GM11168 (cell line): ENCODE measurements around the gene STK35.

ENCODE experiments used
- in situ Hi-C: fragments of 300-500 bp; cut with MboI; formaldehyde crosslinking; loops from one replicate; pipeline ENCODE4 v1.12.0; 2022; ENCODE audit warnings: low sequenced_read_pairs; ENCODE audit not compliant: unreplicated experiment

Gene STK35

DNA sequence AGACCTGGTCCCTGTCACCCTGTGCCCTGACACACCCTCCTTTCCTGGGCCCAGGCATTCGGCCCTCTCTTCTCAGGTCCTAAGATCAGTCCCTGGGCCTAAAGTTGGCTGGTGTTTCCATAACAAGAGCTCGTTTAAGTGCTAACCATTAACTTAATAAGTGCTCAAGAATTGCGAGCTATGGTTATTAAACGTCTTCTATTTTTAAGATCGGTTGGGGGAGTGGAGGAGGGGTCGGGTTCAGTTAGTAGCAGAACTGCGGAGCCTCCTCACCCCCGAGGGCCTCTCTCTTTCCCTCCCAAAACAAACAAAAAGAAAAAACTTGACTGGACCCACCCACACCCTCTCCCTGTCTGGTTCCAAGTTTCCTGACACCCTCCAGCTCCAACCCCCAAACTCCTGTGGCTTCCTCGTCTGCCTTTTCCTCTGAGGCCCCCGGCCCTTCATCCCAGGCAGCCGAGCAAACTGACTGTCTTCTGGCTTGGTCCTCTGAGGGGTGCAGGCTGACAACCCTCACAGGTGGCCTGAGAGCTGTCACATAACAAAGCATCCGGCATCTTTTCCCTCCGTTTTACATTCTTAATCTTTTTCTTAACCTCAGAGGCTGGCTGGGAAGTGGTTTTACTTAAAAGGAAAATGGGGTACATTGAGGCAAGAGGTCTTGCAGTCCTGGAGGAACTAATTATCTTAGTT, 2.0 kb downstream of the STK35 start:
- in situ Hi-C loops: no loop called here

GRCh38 chr20:2104236-2104635, 2.6 kb downstream of the STK35 start:
- in situ Hi-C loops: no loop called here

- in situ Hi-C loops: no loop called here
Measured at GRCh38 chr20:2108498-2108897, 6.9 kb downstream of the STK35 start.

DNA sequence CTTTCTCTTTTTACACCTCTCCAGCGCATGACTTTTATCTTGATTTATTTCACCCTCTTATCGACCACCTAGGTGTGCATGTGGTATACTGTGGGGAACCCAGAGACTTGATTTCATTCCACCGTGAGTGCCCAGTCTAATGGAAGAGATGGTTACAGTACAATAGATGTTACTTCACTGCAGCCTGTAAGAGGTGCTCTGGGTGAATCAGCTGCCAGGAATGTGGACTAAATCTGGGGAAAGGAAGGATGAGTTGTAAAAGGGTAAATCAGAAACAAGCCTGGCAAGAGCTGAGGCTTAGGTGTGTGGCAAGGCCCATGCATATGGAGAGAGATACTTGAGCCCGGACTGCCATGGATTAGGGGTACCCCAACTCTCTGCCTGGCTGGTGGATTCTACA, 7.4 kb downstream of the STK35 start:
- in situ Hi-C loops: no loop called here

- in situ Hi-C loops: no loop called here
Measured at GRCh38 chr20:2109425-2110210, 8.0 kb downstream of the STK35 start.

- in situ Hi-C loops: no loop called here
Measured at GRCh38 chr20:2112910-2113309, 11.3 kb downstream of the STK35 start.

DNA sequence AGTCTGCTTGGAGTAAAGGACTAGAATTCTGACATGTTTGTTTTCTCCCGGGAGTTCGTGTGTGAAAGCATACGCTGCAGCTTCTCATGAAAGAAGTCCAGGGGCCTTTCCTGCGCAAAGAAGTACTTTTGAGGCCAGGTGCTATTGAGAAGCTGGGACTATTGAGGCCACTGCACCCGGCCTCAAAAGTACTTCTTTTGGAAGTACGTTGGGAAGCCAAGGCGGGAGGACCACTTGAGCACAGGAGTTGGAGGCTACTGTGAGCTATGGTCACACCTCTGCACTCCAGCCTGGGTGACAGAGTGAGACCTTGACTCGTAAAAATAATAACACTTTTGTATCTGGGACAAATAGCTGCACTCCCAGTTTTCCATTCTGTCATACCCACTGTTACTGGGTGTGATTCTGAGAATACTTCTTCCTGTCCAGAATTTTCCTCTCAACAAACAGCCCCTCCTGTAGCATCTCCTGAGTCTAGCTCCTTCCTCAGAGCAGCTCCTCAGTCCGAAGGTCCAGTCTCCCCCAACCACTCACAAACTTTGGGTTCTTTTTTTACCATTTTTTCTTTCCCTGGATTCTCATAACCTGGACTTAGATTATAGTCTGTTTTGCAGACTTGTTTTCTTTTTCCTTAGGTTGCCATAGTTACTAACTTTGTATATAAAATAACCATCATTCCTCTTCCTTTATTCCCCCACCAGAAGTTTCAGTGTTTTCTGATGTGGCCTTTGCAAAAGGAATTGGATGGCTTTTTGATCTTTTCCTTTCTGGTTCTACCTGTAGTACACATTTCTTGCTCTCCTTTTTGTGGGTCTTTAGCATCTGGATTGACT, 12.7 kb downstream of the STK35 start:
- in situ Hi-C loops: no loop called here

- in situ Hi-C loops: no loop called here
Measured at GRCh38 chr20:2114990-2115681, 13.5 kb downstream of the STK35 start.

DNA sequence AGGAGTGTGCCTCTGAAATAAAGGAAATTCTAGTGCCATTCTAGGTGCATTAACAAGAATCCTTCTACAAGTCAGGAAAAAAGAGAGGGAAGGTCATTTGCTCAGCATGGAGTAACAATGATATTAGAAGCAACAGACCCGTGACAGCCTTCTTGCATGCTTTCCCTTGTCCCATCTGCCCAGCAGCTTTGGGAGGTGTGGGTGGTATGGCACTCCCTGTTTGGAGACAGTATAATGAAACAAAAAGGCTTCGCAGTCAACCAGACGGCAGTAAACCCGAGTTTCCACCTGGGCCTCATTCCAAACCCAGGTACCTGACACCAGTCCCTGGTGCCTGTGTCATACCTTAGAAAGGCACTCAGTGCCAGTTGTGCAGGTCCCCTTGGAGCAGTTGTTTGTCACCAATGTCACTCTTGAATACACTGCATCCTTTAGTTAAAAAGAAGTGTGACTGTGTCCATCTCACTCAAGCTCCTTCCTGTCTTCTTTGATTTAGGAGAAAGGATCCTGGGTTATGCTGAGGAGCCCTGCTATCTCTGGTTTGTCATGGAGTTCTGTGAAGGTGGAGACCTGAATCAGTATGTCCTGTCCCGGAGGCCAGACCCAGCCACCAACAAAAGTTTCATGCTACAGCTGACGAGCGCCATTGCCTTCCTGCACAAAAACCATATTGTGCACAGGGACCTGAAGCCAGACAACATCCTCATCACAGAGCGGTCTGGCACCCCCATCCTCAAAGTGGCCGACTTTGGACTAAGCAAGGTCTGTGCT, 14.7 kb downstream of the STK35 start:
- in situ Hi-C loops: no loop called here

GRCh38 chr20:2118783-2119182, 17.2 kb downstream of the STK35 start:
- in situ Hi-C loops: no loop called here

DNA sequence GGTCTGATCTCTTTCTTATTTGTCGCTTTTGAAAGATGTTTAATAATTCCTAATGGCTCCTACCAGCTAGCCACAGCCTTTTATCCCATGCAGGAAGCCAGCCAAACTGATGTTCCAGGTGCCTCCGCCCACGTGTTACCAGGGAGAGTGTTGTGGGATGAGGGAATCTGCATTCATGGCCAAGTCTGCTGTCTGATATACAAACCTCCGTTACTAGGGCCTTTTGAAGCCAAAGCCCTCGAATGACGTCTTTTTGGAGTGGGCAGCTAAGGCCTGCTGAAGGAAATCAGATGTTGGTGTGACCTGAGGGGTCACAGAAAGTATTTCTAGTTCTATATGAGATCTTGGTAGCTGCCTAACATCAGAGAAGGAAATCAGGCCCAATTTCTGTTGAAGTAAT, 21.3 kb downstream of the STK35 start:
- in situ Hi-C loops: no loop called here

- in situ Hi-C loops: no loop called here
Measured at GRCh38 chr20:2123720-2124119, 22.1 kb downstream of the STK35 start.

DNA sequence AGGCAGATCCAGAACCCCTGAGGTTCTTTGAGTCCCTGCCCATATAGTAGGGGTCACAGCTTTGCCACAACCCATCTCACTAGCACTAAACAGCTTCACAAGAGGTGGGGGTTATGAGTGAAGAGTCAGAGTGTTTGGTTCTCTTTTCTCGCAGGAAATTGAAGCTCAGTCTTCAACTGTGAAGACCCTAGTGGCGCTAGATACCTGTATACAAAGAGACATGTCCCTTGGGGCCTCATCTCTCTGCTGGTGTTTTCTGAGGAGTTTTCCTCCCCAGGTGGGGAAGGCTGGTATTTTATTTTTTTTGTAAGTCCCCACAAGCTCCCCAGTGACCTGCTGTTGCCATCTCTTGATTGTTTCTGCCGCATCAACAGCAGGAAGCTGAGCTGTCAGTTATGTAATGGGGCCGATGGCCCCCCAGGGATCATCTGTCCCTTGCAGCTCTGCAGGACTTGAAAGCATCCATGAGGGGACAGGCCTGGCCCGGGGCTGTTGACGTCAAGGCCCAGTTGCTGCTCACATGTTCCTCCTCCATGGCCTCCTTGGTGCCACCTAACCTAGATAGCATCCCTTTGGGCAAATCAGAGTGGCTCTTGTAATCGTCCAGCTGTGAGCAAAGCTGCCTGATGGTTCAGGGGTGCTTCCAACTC, 23.1 kb downstream of the STK35 start:
- in situ Hi-C loops: no loop called here

- in situ Hi-C loops: no loop called here
Measured at GRCh38 chr20:2125474-2126112, 24.0 kb downstream of the STK35 start.

GRCh38 chr20:2127238-2127637, 25.6 kb downstream of the STK35 start:
- in situ Hi-C loops: no loop called here

DNA sequence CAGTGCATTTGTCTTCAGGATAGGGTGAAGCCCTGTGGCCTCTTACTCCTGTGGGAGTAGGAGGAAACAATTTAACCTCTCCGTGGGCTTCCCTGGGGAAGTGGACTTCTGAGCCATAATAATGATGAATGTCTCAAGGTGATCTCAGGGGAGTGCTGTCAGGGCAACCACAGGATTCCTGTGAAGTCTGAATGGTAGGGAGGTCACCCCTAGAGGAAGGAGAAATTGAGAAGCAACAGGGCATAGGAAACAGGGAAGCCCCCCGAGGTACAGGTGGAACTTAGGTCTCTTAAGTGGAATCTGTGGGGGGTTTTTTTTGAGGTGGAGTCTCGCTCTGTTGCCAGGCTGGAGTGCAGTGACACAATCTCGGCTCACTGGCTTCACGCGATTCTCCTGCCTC, 26.9 kb downstream of the STK35 start:
- in situ Hi-C loops: no loop called here

DNA sequence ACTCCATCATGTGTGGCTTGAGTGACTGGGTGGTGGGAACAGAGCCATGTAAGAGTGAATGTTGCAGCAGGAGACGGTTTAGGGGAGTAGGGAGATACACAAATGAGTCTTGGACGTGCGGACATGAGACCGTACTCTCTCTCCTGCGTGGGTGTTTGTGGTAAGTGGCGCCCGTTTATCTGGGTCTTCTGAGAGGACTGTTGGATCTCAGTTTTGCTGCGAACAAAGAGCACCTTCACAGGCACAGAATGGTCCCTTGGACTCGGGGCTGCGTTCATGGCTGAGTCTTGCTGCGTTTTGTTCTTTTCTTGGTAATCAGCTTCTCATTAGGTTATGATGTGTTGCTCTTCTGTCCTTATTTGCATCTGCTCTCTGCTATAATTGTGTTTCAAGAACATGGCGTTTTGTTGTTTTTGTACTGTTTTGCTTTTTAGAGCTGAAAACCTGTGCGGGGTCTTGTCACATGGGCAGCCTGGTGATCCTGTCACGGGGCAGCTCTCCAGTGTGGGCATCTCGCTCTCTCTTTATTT, 28.5 kb downstream of the STK35 start:
- in situ Hi-C loops: no loop called here

GRCh38 chr20:2130683-2131082, 29.1 kb downstream of the STK35 start:
- in situ Hi-C loops: no loop called here

- in situ Hi-C loops: no loop called here
Measured at GRCh38 chr20:2131366-2131765, 29.7 kb downstream of the STK35 start.
